DOHH2 (cell line): ENCODE results near the gene DNAH3.

Source experiments
- H3F3A ChIP-seq: fragments of 200-600 bp; sonication (generic), shearing (Covaris generic); 2 replicates; pipeline ENCODE4 v1.6.0; 2016; ENCODE audit warnings: antibody characterized with exemption, mild to moderate bottlenecking; ENCODE audit not compliant: control insufficient read depth, insufficient read depth
- H3K27ac ChIP-seq: fragments of 200-600 bp; sonication (generic); 2 replicates; pipeline ENCODE4 v1.5.1; 2014; ENCODE audit warnings: low read depth, mild to moderate bottlenecking, low read length, moderate library complexity
- H3K27me3 ChIP-seq: fragments of 200-600 bp; sonication (generic); 2 replicates; pipeline ENCODE4 v1.6.1; 2014; ENCODE audit warnings: mild to moderate bottlenecking, low read length, mixed read lengths; ENCODE audit not compliant: control insufficient read depth
- H3K36me3 ChIP-seq: fragments of 200-600 bp; sonication (generic); 2 replicates; pipeline ENCODE4 v1.6.1; 2014; ENCODE audit warnings: mild to moderate bottlenecking, low read length, moderate library complexity, mixed read lengths; ENCODE audit not compliant: control insufficient read depth
- H3K4me1 ChIP-seq: fragments of 200-600 bp; sonication (generic); 2 replicates; pipeline ENCODE4 v1.6.1; 2014; ENCODE audit warnings: mild to moderate bottlenecking, low read length, mixed read lengths; ENCODE audit not compliant: control insufficient read depth
- H3K4me2 ChIP-seq: fragments of 200-600 bp; sonication (generic); 2 replicates; pipeline ENCODE4 v1.6.0; 2014; ENCODE audit warnings: mild to moderate bottlenecking, low read length, moderate library complexity
- H3K4me3 ChIP-seq: fragments of 200-600 bp; sonication (generic); 2 replicates; pipeline ENCODE4 v1.5.1; 2014; ENCODE audit warnings: mild to moderate bottlenecking, low read length, mixed read lengths
- H3K79me2 ChIP-seq: fragments of 200-600 bp; sonication (generic); 2 replicates; pipeline ENCODE4 v1.6.1; 2014; ENCODE audit warnings: mild to moderate bottlenecking, low read length, mixed read lengths; ENCODE audit not compliant: control insufficient read depth
- H3K9me2 ChIP-seq: fragments of 200-600 bp; sonication (generic); replicated peaks from 2 replicates; pipeline ENCODE4 v1.6.1; 2014; ENCODE audit warnings: mild to moderate bottlenecking, low read length, mixed read lengths; ENCODE audit not compliant: control insufficient read depth
- H3K9me3 ChIP-seq: fragments of 200-600 bp; sonication (generic); 2 replicates; pipeline ENCODE4 v1.6.1; 2014; ENCODE audit warnings: antibody characterized with exemption, low read length, mixed read lengths; ENCODE audit not compliant: control insufficient read depth, insufficient read depth
- H4K20me1 ChIP-seq: fragments of 200-600 bp; sonication (generic); 2 replicates; pipeline ENCODE4 v1.6.0; 2014; ENCODE audit warnings: low read depth, mild to moderate bottlenecking, antibody characterized with exemption, low read length, moderate library complexity; ENCODE audit not compliant: control insufficient read depth, insufficient read depth
- CTCF ChIP-seq: fragments of 200-600 bp; sonication (generic); IDR thresholded peaks from one replicate; pipeline ENCODE4 v1.5.1; 2014; ENCODE audit warnings: antibody characterized with exemption, mild to moderate bottlenecking, low read depth, low read length; ENCODE audit not compliant: poor library complexity, severe bottlenecking
- EZH2phosphoT487 ChIP-seq: fragments of 200-600 bp; sonication (generic); IDR thresholded peaks from 2 replicates; pipeline ENCODE4 v1.6.1; 2017; ENCODE audit warnings: borderline replicate concordance, mild to moderate bottlenecking, antibody characterized with exemption, low read length, moderate library complexity, mixed read lengths

DNAH3 gene

GRCh38 chr16:20960899-20961298, 189.7 kb downstream of the DNAH3 start:
- Histone ChIP-seq H3K9me3 (no peaks in the 10 kb centered on the region), H3K79me2 (no peaks in the 10 kb centered on the region), H3K4me1 (no peaks in the 10 kb centered on the region), H3K9me2 (no peaks in the 10 kb centered on the region), H3K27ac (no peak overlapping the region), H3K4me2 (no peak overlapping the region), H3K36me3 (no peaks in the 10 kb centered on the region), H3K27me3 (no peaks in the 10 kb centered on the region), H4K20me1 (no peaks in the 10 kb centered on the region), H3K4me3 (no peak overlapping the region), H3F3A (no peaks in the 10 kb centered on the region)
- TF ChIP-seq CTCF: no peak
- TF ChIP-seq EZH2phosphoT487: no peak

- Histone ChIP-seq H3K36me3 (no peaks in the 10 kb centered on the region), H3K4me2 (no peak overlapping the region), H3K9me2 (no peaks in the 10 kb centered on the region), H4K20me1 (no peaks in the 10 kb centered on the region), H3K27ac (no peak overlapping the region), H3K27me3 (no peaks in the 10 kb centered on the region), H3K9me3 (no peaks in the 10 kb centered on the region), H3K4me1 (no peaks in the 10 kb centered on the region), H3F3A (no peaks in the 10 kb centered on the region), H3K79me2 (no peaks in the 10 kb centered on the region), H3K4me3 (no peak overlapping the region)
- no peak for TF ChIP-seq EZH2phosphoT487
- no peak for TF ChIP-seq CTCF
Measured at GRCh38 chr16:20957153-20957552, 193.5 kb downstream of the DNAH3 start.

- Histone ChIP-seq H3K9me2 (no peaks in the 10 kb centered on the region), H3K4me3 (no peak overlapping the region), H3K27ac (no peak overlapping the region), H4K20me1 (no peaks in the 10 kb centered on the region), H3K9me3 (no peaks in the 10 kb centered on the region), H3K79me2 (no peaks in the 10 kb centered on the region), H3F3A (no peaks in the 10 kb centered on the region), H3K36me3 (no peaks in the 10 kb centered on the region), H3K4me1 (no peaks in the 10 kb centered on the region), H3K4me2 (no peak overlapping the region), H3K27me3 (no peaks in the 10 kb centered on the region)
- no peak for TF ChIP-seq EZH2phosphoT487
- no peak for TF ChIP-seq CTCF
Measured at GRCh38 chr16:20956319-20956718, 194.3 kb downstream of the DNAH3 start.

GRCh38 chr16:20954574-20954973, 196.1 kb downstream of the DNAH3 start:
- Histone ChIP-seq H3K27ac (no peak overlapping the region), H3K9me3 (no peaks in the 10 kb centered on the region), H3K36me3 (no peaks in the 10 kb centered on the region), H3F3A (no peaks in the 10 kb centered on the region), H4K20me1 (no peaks in the 10 kb centered on the region), H3K79me2 (no peaks in the 10 kb centered on the region), H3K9me2 (no peaks in the 10 kb centered on the region), H3K4me2 (no peak overlapping the region), H3K4me1 (no peaks in the 10 kb centered on the region), H3K27me3 (no peaks in the 10 kb centered on the region), H3K4me3 (no peak overlapping the region)
- TF ChIP-seq CTCF: no peak
- no peak for TF ChIP-seq EZH2phosphoT487
